VCaP (cell line): ENCODE measurements around the gene FAR1.

ENCODE experiments used
- H3K27ac ChIP-seq: fragments of 450-650 bp; 2 replicates; pipeline ENCODE4 v1.5.1; 2017
- TF ChIP-seq, protein P1 (sequence below): fragments of 450-650 bp; conservative IDR thresholded peaks from 2 replicates; pipeline ENCODE4 v1.5.1; 2017; ENCODE audit warnings: mild to moderate bottlenecking, moderate library complexity

The FAR1 gene

DNA sequence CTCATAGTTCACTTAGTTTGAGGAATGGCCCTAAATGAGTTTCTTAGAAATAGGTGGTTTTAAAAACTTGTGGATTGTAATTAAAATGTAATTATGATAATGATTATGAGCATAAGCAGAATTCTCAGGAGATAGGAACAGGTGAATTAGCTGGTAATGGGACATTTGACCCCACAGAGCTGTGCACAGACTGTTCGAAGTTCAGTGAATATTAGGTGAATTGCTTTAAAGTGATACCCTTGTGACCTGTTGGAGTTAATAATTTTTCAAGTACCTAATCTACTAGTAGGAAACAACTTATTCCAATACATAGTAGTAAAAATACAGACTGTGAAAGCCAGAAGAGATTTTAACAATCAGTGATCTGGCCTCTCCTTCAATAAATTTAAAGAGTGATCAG is 8.1 kb downstream of the FAR1 start:
- TF ChIP-seq, protein P1, sequence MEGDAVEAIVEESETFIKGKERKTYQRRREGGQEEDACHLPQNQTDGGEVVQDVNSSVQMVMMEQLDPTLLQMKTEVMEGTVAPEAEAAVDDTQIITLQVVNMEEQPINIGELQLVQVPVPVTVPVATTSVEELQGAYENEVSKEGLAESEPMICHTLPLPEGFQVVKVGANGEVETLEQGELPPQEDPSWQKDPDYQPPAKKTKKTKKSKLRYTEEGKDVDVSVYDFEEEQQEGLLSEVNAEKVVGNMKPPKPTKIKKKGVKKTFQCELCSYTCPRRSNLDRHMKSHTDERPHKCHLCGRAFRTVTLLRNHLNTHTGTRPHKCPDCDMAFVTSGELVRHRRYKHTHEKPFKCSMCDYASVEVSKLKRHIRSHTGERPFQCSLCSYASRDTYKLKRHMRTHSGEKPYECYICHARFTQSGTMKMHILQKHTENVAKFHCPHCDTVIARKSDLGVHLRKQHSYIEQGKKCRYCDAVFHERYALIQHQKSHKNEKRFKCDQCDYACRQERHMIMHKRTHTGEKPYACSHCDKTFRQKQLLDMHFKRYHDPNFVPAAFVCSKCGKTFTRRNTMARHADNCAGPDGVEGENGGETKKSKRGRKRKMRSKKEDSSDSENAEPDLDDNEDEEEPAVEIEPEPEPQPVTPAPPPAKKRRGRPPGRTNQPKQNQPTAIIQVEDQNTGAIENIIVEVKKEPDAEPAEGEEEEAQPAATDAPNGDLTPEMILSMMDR, result no peak
- no peak overlapping the region for H3K27ac ChIP-seq

DNA sequence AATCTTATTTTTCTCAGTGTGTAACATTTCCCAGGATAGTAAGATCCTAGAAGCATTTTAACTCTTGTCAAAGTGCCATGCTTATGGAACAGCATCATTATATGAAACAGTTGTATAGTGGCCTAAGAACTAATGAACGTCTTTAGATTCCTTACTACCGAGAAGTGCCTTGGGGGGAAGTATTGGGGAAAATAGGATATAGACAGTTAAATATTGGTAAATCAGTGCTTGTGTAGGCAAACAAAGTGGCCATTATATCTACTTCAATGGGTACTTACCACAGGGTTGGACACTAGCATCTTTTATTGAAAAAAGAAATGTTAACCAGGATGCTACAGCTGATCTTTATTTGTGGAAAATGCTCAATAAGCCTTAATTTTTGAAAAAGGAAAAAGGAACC is 11.3 kb downstream of the FAR1 start:
- no peak overlapping the region for H3K27ac ChIP-seq
- TF ChIP-seq, protein P1, result no peak

DNA sequence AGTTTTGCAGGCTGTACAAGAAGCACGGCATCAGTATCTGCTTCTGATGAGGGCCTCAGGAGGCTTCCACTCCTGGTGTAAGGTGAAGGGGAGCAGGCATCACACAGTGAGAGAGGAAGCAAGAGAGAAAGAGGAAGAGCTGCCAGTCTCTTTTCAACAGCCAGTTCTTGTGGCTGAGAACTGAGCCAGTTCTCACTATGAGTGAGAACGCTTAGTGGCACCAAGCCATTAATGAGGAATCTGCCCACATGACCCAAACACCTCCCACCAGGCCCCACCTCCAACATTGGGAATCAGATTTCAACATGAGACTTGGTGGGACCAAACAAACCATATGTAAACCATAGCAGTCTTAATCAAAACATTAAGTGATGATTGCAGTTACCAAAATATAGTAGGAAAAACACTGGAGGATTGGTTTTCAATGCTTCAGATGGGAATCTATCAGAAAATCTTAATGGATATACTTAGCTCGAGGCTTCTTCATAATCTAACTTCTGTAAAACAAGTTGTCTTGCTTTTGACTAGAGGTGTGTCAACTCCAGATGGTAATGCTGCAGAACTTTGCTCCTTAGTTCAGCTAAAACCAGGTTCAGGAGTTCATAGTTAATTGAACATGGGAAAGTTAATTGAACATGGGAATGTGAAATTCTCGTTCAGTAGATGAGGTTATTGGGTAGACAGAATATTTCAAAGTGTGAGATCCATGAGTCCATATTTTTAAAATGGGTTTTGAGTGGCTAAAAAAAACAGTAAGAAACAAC is 12.2 kb downstream of the FAR1 start:
- TF ChIP-seq, protein P1, result no peak
- no peak overlapping the region for H3K27ac ChIP-seq

DNA sequence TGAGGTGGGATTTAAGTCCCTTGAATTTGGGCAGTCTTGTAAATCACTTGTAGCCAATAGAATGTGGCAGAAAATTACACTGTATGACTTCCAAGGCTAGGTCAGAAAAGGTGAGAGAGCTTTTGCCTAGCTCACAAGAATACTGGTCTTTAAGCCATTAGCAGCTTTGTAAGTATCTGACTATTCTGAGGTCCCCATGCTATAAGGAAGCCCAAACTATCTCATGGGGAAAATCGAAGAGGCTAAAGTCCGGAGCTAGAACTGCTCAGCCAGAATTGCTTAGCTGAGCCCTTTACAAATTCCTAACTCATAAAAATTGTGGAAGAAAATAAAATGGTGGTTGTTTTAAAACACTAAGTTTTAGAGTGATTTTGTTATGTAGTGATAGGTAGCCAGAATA is 13.0 kb downstream of the FAR1 start:
- no peak overlapping the region for H3K27ac ChIP-seq
- TF ChIP-seq, protein P1, result no peak

DNA sequence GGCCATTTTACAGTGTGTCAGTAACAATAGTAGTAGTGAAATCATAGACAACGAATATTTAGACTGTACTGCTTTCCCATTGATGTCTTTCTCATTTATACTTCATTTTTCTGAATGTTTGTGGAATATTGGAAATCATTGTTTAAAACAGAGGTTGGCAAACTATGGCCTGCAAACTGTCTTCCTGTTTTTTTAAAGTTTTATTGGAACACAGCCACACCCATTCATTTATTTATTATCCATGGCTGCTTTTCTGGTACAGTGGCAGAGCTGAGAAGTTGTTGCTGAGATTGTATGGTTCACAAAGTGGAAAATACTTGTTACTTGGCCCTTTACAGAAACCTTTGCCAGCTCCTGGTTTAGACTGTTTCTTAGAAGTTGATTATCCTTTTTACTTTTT is 13.7 kb downstream of the FAR1 start:
- TF ChIP-seq, protein P1, result no peak
- H3K27ac ChIP-seq, result no peak overlapping the region

DNA sequence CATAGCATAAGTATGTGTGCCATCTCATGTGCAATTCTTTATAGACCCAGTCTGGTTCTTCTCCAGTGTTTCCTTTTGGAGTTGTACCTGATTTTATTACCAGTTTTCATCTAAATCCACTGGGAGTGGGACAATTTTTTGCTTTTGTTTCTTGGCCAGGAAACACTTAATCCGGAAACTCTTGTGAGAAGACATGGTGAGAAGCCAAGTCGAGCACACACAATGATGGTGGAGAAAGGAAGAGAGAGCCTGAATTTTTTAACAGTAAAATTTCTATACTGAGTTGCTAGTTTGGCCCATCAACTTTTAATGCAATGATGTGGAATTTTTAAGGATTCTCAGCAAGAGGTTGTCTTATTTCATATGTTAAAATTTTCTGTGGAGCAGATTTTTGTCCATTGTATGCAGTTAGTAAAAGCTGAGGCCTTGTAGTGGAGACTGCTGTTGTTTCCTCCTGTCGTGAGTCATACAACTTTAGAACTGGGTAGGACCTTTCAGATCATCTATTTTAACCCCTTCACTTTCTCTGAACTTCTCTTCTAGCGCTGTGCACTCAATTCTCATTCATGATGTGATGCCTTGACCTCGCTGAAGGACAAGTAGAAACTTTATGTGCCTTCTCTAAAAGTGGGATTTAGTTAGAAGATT is 17.1 kb downstream of the FAR1 start:
- TF ChIP-seq, protein P1, result no peak

DNA sequence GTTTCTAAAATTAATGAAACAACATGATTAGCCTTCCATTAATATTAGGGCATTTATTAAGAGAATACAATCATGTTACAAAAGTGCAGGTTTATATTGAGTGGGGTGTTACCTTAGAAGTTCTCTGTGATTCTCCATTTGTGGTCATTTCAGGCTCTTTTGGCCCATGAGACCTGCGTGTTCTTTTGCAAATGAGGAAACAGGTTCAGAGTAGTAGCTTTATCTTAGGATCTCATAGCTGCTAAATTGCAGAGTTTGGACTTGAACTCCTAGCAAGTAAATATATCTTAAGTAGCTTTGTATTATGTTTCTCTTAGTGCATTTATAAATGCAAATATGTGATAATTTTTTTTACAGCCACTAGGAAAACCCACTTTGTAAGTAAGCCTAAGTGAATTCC is 18.3 kb downstream of the FAR1 start:
- H3K27ac ChIP-seq, result no peak overlapping the region
- TF ChIP-seq, protein P1, result no peak

More for the DNA sequence above, 17.1 kb downstream of the FAR1 start:
- no peak overlapping the region for H3K27ac ChIP-seq
